GM19099 (cell line): ENCODE measurements around the gene KRT9.

Source experiments
- POLR2A ChIP-seq: IDR thresholded peaks from 3 replicates; pipeline ENCODE4 v1.6.1; 2011; ENCODE audit warnings: low read depth; ENCODE audit not compliant: insufficient read length; ENCODE audit errors: extremely low read depth

Gene KRT9

GRCh38 chr17:41539071-41539492 is 32.8 kb downstream of the KRT9 start:
- TF ChIP-seq POLR2A = no peak

GRCh38 chr17:41538565-41538991 is 33.3 kb downstream of the KRT9 start:
- no peak for TF ChIP-seq POLR2A

GRCh38 chr17:41537990-41538389 is 33.9 kb downstream of the KRT9 start:
- TF ChIP-seq POLR2A = no peak

GRCh38 chr17:41537614-41537954 is 34.3 kb downstream of the KRT9 start:
- no peak for TF ChIP-seq POLR2A

- no peak for TF ChIP-seq POLR2A
Measured at GRCh38 chr17:41536741-41537613, 34.9 kb downstream of the KRT9 start.

- TF ChIP-seq POLR2A = no peak
Measured at GRCh38 chr17:41535764-41536481, 35.9 kb downstream of the KRT9 start.

- no peak for TF ChIP-seq POLR2A
Measured at GRCh38 chr17:41534899-41535546, 36.8 kb downstream of the KRT9 start.

GRCh38 chr17:41533613-41534012 is 38.2 kb downstream of the KRT9 start:
- TF ChIP-seq POLR2A = no peak

- TF ChIP-seq POLR2A = no peak
Measured at GRCh38 chr17:41532947-41533570, 38.8 kb downstream of the KRT9 start.

GRCh38 chr17:41531993-41532392 is 39.9 kb downstream of the KRT9 start:
- no peak for TF ChIP-seq POLR2A

- no peak for TF ChIP-seq POLR2A
Measured at GRCh38 chr17:41530062-41531048, 41.5 kb downstream of the KRT9 start.

GRCh38 chr17:41529491-41529915 is 42.4 kb downstream of the KRT9 start:
- TF ChIP-seq POLR2A = no peak

- no peak for TF ChIP-seq POLR2A
Measured at GRCh38 chr17:41528959-41529353, 42.9 kb downstream of the KRT9 start.

GRCh38 chr17:41527063-41528023 is 44.5 kb downstream of the KRT9 start:
- TF ChIP-seq POLR2A = no peak
